ENCODE measurements around the gene COG6.

The COG6 gene

DNA sequence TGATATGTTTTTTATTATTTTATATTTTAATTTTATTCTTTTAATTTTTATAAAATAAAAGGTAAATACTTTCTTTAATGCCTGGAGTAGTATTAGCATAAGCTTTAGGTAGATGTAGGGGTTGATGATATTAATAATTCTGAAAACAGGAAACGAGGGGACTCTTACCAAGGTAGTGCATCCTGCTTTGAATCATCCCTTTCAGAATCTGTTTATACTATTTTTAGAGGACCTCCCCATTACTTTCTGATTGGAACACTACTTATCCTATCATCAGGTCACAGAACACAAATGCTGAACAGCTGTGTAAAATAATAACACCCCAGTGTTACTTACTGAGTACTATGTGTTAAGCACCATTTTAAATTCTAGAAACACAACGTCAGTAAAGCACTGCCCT is 27.3 kb downstream of the COG6 start:
- no peak for DNase-seq

DNA sequence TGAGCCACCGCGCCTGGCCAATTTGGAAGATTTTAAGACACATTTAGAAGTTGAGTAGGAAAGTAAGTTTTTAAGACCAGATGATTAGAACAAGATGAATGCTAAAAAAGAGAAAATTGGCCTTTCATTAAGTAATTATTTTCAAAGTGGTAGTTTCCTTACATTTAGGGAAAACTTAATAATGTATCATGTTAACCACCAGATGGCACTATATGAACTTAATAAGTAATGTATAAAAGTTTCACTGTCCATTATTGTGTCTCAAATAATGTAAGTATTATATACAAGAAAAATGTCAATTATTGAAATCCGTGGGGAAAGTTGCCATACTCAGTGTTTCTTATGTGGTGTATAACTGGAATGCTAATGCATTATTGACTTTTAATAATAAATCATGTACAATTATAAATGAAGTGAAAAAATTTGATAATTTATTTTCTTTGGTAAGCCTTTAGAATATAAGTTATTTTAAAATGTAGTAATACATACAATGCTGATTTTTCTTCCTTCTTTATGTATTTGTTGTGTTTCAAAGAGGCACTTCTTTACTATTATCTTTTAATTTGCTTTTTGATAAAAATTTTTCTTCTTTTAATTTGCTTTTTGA is 29.2 kb downstream of the COG6 start:
- no peak for DNase-seq

DNA sequence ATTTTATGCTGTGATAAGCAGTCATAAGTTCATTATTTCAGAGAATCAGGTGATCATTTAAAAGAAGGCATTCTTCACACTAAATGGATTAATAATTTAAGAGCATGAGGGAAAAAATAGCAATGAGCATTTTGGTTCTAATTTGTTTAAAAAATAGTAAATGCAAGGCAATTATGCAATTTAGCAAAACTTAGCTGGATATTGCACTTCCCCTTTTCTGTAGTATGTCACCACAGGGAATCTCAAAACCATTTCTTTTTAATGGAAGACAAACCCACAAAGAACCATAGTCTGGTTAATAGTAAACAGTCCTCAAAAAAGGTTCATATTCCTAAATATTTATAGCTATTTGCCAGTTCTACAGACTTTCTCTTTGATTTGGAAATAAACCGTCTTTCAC is 30.2 kb downstream of the COG6 start:
- DNase-seq: no peak

DNA sequence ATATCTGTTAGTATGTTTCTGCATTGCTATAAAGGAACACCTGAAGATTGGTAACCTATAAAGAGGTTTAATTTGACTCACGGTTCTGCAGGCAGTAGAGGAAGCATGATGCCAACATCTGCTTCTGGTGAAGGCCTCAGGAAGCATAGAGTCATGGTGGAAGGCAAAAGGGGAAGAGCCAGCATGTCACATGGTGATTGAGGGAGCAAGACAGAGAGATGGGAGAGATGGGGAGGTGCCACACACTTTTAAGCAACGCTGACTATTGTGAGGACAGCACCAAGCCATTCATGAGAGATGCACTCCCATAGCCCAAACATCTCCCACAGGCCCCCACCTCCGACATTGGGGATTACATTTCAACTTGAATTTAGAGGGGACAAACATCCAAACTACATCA is 32.8 kb downstream of the COG6 start:
- no peak for DNase-seq

- DNase-seq: no peak
These were observed 33.4 kb downstream of the COG6 start for GRCh38 chr13:39688699-39689405.

- no peak for DNase-seq
These were observed 37.4 kb downstream of the COG6 start for GRCh38 chr13:39692660-39693438.

- no peak for DNase-seq
These were observed 43.8 kb downstream of the COG6 start for GRCh38 chr13:39699274-39699673.

GRCh38 chr13:39712626-39713025 is 57.2 kb downstream of the COG6 start:
- no peak for DNase-seq

- no peak for DNase-seq
These were observed 73.7 kb downstream of the COG6 start for GRCh38 chr13:39729156-39729555.

DNA sequence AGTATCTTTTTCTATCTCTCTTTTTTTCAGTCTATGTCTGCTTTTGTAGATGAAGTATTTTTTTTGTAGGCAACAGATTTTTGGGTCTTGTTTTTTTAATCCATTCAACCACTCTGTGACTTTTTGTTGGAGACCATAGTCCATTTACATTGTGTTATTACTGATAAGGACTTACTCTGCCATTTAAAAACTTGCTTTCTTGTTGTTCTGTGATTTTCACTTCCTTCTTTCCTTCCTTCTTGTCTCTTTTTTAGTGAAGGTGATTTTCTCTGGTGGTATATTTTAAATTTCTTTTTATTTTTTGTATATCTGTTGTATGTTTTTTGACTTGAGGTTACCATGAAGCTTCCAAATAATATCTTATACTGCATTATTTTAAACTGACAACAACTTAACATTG is 79.5 kb downstream of the COG6 start:
- DNase-seq: no peak

DNA sequence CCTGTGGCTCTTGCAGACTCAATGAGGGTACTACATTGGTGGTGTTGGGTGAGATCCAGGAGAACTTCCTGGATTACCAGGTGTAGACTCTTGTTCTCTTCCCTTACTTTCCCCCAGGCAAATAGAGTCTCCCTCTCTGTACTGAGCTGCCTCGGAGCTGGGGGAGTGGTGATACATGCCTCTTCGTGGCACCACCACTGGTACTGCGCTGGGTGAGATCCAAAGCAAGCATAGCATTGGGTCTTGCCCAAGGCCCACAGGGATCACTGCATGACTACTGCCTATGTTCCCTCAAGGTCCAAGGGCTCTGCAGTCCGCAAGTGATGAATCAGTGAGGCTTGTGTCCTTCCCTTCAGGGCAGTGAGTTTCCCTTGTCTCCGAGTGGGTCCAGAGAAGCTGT is 81.6 kb downstream of the COG6 start:
- DNase-seq: peak; percentile 50

DNA sequence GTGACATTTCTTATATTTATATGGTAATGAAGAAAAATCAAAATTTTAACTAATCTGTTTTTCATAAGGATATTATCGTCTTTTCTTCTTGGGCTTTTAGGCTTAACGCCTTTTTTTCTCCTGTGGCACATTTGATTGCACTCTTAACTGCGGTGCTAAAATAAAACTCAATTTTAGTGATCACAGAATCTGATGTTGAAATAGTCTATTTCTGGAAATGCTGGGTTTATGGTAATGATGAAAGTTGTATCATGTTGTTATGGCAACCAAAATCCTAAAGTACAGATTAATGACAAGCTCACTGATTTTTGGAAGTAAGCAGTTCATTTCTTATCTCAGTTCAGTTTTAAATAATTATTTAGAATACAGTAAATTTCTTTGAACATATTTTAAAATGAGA is 85.3 kb downstream of the COG6 start:
- no peak for DNase-seq

DNA sequence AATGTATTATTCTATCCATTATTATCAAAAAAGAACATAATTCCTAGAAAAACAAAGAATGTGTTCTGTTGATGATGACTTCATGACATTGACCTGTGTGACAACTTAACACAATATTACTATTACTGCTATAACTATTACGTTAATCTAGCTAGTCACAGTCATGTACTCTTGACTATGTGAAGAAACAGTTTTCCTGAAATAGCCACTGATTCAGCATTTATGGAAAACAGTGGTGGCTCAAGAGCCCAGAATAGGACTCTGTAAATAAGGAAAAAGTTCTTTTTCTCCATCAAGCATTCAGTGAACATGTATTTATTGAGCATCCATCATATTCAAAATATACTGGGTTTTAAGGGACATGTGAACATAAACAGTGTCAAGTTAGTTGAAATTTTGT is 93.5 kb downstream of the COG6 start:
- no peak for DNase-seq

GRCh38 chr13:39749528-39749927 is 94.1 kb downstream of the COG6 start:
- DNase-seq: no peak

DNA sequence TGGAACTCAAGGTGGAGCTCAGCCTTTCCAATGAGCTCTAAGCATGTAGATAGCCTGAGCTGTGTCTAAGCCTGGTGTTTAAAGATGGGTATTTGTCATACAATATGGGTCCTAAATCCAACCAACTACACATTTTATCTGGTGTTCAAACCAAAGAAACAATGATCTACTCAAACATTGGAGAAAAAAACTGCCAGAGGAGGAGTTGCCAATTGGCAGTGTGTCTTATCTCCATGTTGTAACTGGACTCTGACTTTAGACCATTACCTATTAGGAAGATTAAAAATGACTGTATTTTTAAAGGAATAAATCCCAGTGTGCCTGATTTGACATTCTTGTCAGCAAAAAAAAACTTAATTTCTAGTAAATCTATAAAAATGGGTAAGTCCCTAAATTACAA is 96.3 kb downstream of the COG6 start:
- no peak for DNase-seq

DNA sequence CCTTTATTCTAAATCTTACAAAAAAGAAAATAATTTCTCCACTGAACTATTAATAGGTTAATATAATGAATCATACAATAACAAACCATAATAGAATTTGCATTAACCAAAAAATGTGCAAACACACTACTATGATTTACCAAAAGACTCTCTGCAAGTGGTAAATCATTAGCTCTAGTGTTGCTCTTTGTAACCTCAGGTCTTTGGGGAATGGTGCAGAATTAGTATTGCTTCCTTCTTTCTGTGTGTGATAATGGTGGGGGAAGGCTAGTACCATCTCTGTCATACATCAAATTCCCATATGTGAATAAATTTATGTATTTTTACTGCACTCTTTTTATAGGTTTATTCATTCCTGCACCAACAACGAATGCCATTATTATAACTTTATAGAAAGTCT is 105.1 kb downstream of the COG6 start:
- no peak for DNase-seq

DNA sequence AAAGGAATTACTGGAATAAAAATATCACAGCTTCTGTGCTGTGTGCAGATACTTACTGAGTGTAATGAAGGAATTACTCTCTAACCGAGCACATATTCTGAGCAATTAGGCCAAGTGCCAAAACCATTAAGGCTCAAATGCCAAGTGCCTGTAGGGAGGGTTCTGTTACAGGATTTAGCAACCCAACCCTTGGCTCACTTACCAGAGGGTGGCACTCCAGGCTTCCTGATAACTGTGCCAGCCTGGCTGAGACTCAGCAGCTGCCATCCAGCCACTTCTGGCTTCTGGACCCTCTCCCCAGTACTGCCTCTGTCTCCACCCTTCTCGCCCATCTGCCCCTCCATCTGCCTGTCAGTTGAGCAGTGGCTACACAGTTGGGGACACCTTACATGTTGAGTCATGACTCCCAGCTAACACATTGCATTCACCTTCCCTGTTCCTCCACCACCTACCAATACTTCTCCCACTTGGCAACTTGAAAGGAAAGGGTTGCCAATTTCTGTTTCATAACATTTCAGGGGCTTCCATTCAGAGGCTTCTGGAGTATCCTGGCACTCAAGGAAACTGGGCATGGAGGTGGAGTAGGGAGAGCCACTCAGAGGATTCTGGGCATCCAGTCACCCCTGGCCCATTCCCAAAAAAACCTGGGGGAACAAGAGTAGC is 110.5 kb downstream of the COG6 start:
- peak; percentile 57 for DNase-seq

DNA sequence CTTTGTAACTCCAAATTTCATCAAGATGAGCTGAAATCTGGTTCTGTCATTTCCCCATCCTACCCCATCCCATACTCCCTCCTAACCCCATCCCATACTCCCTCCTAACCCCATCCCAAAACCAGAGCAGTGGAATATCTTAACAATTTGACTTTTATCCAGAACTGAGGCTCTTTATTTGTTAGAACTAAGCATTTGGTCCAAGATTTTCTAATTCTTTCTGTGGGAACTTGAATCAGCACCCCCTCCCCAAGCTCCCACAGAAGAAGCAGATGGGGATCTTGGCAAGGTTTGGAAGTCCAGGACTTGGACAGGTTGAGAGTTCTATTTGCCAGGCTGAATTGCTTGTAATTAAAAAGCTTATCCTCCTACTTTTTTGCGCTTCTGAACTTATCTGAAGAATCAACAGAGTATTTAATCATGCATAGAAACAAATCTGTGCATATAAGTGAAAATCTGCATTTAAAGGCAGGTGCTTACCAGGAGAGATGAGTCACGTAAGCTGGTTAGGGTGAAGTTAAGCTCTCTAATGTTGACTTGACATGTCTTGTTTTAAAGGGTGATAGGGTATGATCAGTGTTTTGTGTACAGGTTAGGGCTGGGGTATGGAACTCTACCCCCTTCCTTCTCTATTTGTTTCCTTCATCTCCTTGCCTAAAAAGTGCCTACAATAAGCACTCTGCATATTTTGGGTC is 111.1 kb downstream of the COG6 start:
- no peak for DNase-seq

DNA sequence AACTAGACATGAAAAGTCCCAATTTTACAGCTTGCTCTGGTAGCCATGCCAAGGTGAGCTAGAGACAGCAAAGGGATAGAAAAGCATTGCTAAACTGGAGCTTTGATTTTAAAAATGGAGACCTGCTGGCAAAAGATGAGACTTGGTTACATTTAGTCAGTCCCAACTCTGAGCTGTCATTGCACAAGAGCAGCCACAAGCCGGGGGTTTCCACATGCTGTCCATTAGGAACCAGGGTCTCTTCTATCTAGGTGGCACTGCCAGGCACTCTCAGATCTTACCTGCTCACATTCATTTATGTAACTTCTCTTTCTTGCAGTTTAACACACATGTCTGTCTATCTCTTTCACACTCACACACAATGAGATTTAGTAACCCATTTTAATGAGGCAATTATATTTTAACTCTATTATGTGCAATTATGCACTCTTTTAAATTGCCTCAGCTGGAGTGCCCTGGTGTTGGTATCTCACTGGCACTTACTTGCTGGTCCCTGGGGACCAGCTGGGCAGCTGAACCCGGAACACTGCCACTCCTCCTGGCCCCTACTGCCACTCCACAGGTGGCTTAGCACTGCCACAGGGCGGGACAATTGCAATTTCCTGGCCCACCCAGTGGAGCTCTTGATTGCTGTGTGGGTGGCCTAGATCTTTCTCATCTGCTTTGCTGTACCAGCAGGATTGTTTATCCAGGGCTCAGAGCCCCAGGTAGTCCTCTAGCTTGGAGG is 112.5 kb downstream of the COG6 start:
- DNase-seq: no peak

DNA sequence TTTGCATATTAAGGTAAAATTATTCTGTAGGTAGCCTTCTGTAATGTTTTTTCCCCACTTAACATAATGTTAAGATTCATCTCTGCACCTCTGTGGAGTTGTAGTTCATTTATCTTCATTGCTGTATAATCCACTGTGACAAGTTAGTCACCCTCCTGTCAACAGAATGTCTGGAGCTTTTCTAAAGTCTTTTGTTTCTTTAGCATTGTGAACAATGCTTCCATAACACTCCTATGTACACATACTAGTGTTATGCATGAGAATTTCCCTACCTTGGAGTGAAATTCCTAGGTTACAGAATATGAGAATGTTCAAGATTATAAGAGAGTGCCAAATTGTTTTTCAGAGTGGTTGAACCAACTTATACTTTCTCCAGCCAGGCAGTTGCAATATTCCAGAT is 113.5 kb downstream of the COG6 start:
- no peak for DNase-seq

DNA sequence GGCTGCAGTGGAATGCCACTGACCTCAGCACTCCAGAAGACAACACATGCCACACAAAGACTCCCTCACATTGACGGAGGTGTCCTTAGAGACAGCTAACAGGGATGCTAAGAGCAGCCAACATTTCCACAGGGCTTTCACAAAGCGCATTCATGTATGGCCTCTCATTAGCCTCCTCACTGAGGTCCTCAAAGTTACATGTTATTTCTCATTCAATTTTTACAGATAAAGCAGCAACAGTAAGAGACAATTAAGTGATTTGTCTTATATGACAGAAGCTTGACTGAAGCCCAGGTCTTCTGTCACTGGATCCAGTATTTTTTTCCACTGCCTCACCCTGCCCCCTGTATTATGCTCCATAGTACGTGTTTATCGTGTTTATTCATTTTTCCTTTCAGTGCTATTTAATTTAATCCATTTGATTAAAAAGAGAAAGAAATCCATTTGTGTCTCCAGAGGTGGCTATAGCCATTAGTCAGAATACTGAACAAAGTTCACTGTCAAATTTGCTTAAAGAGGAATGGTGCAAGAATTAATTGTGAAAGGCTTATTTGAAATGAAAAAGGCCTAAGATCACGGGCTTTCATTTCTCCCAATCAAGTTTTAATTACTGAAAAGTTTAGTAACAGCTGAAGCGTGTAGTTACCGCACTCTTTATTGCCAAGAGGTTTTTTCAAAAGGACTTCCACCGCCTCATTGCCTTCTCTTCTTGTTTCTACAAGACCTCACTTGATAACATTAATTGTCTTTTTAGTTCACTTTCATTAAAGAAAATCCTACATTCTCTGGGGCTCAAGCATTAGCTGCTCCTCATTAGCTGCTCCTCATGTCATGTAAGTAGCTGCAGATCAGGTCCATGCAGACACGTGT is 115.0 kb downstream of the COG6 start:
- DNase-seq: no peak
